ENCODE data around the gene SLC8A3. TPM values are rescaled to one million over a fixed set of nuclear protein-coding genes. Genes with fewer than 3 reads are reported as not detected.
A peak's percentile ranks its signal among the peaks of the same experiment; 100 is the strongest.

The SLC8A3 gene
- total RNA-seq, 2 donors from 2014 or later, result 0.49 to 0.95 TPM

GRCh38 chr14:70020352-70021170 is 168.2 kb downstream of the SLC8A3 start:
- H3K4me3 ChIP-seq, result no peak overlapping the region
- no peak for DNase-seq (ENCODE audit: low spot score)
- no peaks in the 10 kb centered on the region for H3K27me3 ChIP-seq (replicated peaks; ENCODE audit: insufficient read depth)
- H3K9me3 ChIP-seq, result no peaks in the 10 kb centered on the region
- TF ChIP-seq CTCF (IDR thresholded peaks at IDR 0.05), result no peak
- H3K4me1 ChIP-seq (ENCODE audit: control insufficient read depth in 1 of 2, low read depth in 2 of 2), result peaks cover 0 to 16% of the 10 kb centered on the region in 2 donors
- no peak overlapping the region for H3K27ac ChIP-seq
- no peaks in the 10 kb centered on the region for H3K36me3 ChIP-seq
- ATAC-seq (ENCODE audit: insufficient number of reproducible peaks, low FRiP score, low read depth), result no peak

DNA sequence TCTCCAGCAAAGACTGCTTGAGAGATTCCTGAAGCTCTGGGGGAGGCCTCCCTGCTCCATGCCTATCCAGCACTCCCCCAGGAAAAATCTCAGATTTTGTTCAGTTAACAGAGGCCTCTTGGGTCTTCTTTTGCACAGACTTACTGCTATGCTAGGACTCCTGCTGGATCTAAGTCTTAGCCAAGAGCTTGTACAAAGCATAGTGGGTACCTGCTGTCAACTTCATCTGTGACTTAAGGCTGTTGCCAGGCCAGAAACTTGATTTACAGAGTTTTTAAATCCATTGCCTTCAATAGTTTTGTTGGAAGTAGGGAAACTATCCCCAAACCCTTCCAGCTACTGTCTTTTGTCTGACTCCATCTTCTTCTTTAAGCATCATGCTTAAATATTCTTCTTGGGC is 169.1 kb downstream of the SLC8A3 start:
- Histone ChIP-seq H3K36me3 (no peaks in the 10 kb centered on the region), H3K27me3 (replicated peaks; ENCODE audit: insufficient read depth) (no peaks in the 10 kb centered on the region), H3K27ac (peak overlapping the region in 1 of 2 donors; percentile 51), H3K4me1 (ENCODE audit: control insufficient read depth in 1 of 2, low read depth in 2 of 2) (peaks cover 0 to 16% of the 10 kb centered on the region in 2 donors), H3K4me3 (no peak overlapping the region), H3K9me3 (no peaks in the 10 kb centered on the region)
- TF ChIP-seq CTCF (IDR thresholded peaks at IDR 0.05), result no peak
- ATAC-seq (ENCODE audit: insufficient number of reproducible peaks, low FRiP score, low read depth), result no peak
- DNase-seq (ENCODE audit: low spot score), result no peak

- Histone ChIP-seq H3K27ac (peak overlapping the region; percentile 20 to 51), H3K36me3 (no peaks in the 10 kb centered on the region), H3K4me1 (ENCODE audit: control insufficient read depth in 1 of 2, low read depth in 2 of 2) (peaks cover 0 to 16% of the 10 kb centered on the region in 2 donors), H3K9me3 (no peaks in the 10 kb centered on the region), H3K4me3 (peak overlapping the region; percentile 74), H3K27me3 (replicated peaks; ENCODE audit: insufficient read depth) (no peaks in the 10 kb centered on the region)
- ATAC-seq (ENCODE audit: insufficient number of reproducible peaks, low FRiP score, low read depth), result peak; percentile 10
- no peak for DNase-seq (ENCODE audit: low spot score)
- TF ChIP-seq CTCF (IDR thresholded peaks at IDR 0.05), result no peak
Observed at GRCh38 chr14:70018713-70019211, 170.0 kb downstream of the SLC8A3 start.

- peak overlapping the region; percentile 74 for H3K4me3 ChIP-seq
- no peaks in the 10 kb centered on the region for H3K36me3 ChIP-seq
- TF ChIP-seq CTCF (IDR thresholded peaks at IDR 0.05), result no peak
- peaks cover 0 to 16% of the 10 kb centered on the region in 2 donors for H3K4me1 ChIP-seq (ENCODE audit: control insufficient read depth in 1 of 2, low read depth in 2 of 2)
- H3K27ac ChIP-seq, result peak overlapping the region in 1 of 2 donors; percentile 51
- no peak for DNase-seq (ENCODE audit: low spot score)
- H3K27me3 ChIP-seq (replicated peaks; ENCODE audit: insufficient read depth), result no peaks in the 10 kb centered on the region
- no peaks in the 10 kb centered on the region for H3K9me3 ChIP-seq
- no peak for ATAC-seq (ENCODE audit: insufficient number of reproducible peaks, low FRiP score, low read depth)
Observed at GRCh38 chr14:70018230-70018629, 170.5 kb downstream of the SLC8A3 start.

GRCh38 chr14:70014406-70015095 is 174.2 kb downstream of the SLC8A3 start:
- TF ChIP-seq CTCF (IDR thresholded peaks at IDR 0.05), result no peak
- ATAC-seq (ENCODE audit: insufficient number of reproducible peaks, low FRiP score, low read depth) (no peak), DNase-seq (ENCODE audit: low spot score) (no peak)
- Histone ChIP-seq H3K27ac (no peak overlapping the region), H3K4me1 (ENCODE audit: control insufficient read depth in 1 of 2, low read depth in 2 of 2) (peaks cover 0 to 16% of the 10 kb centered on the region in 2 donors), H3K9me3 (no peaks in the 10 kb centered on the region), H3K36me3 (no peaks in the 10 kb centered on the region), H3K4me3 (no peak overlapping the region), H3K27me3 (replicated peaks; ENCODE audit: insufficient read depth) (no peaks in the 10 kb centered on the region)

Data from thoracic aorta (tissue), 2 donors.